Embryonic facial prominence (tissue), 1 donor: ENCODE results near the gene MGAT5.
"Not testable (repeated sequence)": the region's sequence is repeated elsewhere in the genome, so short reads cannot be mapped to it uniquely, and the experiment has no call there.

Source experiments
- DNase-seq: peaks from one replicate; pipeline ENCODE4 v3.0.0-alpha.2; 2016; ENCODE audit errors: extremely low spot score

The MGAT5 gene

DNA sequence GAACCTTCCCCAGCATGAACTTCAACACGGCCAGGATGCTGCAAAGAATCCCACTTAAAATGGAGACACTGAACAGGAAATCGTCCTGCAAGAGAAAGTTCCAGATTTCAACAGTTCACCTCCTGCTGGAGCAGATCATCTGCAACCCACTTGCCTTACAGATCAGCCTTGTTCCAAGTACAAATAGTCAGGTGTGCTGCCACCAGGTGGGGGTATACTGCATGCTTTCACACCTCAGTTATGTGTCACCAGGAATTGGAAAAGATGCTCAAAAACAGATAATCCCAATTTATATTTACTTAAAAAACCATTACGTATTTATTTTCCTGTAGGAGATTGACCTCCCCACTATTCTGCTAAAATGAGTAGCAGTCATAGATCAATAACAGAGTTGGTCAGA lies 212.3 kb downstream of the MGAT5 start:
- no peak for DNase-seq

- no peak for DNase-seq
These were observed 214.3 kb downstream of the MGAT5 start for GRCh38 chr2:134468164-134468563.

- DNase-seq, result no peak
These were observed 214.9 kb downstream of the MGAT5 start for GRCh38 chr2:134468776-134469175.

DNA sequence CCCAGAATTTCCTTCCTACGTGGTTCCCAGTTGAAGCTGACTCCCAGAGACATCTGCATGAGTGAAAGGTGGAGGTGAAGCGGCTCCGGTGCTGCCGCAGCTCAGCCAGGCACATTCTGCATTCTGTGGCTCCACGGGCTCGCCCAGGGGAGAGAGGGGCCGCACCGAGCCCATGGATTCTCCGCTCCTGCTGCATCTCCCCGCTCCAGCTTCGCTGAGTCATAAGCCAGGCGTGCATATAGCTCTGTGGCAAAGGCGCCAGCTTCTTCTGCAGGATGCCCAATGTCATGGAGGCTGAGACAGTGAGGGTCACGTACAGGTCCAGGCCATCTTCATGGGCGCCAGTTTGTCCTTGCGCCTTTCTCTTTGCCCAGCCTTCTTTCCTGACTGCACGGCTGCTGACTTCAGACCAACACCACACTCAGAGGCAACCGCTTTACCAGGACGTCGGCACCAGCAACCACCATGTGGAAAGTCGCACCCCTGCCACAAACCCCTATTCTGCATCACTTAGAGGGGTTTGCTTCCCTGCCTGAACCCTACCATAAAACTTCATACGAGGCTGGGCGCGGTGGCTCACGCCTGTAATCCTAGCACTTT lies 215.7 kb downstream of the MGAT5 start:
- DNase-seq, result no peak

- DNase-seq, result no peak
These were observed 216.8 kb downstream of the MGAT5 start for GRCh38 chr2:134470561-134471168.

DNA sequence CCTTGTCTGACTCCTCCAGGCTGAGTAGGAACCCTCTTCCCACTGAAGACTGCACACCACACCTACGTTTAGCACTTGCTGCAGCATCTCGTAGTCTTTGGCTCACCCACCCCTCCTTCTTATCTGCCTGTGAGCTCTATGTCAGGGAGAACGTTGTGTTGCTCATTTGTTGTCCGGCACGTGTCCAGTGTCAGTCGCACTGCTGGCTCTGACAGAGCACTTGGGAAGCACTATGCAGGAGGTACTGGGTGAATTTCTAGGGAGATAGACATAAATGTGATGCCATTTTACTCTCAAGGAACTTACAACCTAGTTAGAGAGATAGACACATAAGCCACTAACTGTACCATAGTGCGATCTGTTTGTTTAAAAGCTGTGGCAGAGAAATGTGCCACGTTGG lies 223.1 kb downstream of the MGAT5 start:
- DNase-seq, result not testable (repeated sequence)

DNA sequence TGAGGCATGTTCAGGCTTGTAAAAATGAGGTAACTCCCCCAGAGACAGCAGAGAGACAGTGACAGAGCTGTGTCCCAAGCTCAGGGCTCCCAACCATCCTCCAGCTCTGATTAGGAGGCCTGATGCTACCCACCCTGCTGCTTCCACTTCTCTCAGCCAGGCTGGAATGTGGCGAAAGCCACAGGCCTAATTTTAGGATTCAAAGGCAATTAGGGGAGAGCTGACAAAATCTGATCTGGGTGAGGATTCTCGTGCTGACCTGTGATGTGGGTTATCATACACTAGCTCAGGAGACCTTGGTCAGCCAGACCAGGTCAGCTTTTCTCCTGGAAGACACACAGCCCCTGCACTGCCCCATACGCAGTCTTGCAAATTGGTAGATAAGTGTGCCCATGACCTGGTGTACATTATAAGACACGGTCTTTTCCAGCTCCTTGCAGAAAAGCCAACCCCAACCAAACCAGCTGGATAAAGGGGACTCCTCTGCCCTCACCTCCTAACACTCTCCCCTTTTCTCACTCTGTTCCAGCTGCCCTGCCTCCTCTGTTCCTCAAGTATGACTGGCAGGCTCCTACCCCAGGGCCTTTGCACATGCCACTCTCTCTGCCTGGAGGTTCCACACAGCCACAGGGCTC lies 225.9 kb downstream of the MGAT5 start:
- no peak for DNase-seq

- DNase-seq, result no peak
These were observed 228.4 kb downstream of the MGAT5 start for GRCh38 chr2:134482131-134482723.

GRCh38 chr2:134482766-134483340 lies 229.0 kb downstream of the MGAT5 start:
- DNase-seq, result no peak

DNA sequence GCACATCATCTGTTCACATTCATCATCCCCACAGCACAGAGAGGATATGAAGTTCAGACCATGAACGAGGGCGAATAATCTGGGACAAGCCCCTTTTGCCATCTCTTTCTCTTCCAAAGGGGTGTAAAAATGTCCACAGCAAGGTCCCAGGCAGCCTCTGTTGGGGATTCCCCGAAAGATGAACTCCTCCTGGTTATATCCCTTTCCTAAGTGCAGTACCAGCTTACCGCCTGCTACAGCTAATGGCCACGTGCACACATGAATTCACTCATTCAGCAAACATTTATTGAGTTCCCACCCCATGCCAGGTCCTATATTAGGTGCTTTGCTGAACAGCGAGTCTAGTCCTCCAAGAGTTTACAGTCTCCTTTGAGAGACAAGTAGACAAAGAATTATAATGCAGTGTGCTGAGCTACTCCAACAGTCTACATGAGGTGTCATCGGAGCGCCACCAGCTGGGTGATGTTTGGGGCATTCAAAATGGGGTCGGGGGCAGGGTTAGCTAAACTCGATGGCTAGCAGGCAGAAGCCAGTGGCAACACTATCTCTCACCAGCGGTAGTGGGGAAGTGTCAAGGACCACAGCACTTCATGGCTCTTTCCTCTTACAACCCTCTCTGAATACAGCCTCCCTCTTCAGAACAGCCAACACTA lies 236.0 kb downstream of the MGAT5 start:
- no peak for DNase-seq

DNA sequence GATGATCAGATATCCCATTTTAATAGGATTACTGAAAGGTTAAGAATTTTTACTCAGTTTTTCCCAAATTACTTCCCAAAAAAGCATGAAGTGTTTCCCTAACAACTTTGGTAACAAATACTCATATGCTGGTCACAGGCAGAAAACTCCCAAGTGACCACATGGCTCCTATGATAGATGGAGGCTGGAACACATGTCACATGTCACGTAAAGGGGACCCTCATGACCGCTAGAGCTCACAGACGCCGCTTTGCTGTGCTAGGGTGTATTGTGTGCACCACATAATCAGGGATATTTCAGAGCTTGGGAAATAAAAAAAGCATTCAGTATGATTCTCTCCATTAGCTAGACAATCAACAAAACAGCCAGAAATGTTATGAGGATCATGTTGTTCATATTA lies 236.7 kb downstream of the MGAT5 start:
- no peak for DNase-seq

- DNase-seq, result no peak
These were observed 237.2 kb downstream of the MGAT5 start for GRCh38 chr2:134491022-134491421.

DNA sequence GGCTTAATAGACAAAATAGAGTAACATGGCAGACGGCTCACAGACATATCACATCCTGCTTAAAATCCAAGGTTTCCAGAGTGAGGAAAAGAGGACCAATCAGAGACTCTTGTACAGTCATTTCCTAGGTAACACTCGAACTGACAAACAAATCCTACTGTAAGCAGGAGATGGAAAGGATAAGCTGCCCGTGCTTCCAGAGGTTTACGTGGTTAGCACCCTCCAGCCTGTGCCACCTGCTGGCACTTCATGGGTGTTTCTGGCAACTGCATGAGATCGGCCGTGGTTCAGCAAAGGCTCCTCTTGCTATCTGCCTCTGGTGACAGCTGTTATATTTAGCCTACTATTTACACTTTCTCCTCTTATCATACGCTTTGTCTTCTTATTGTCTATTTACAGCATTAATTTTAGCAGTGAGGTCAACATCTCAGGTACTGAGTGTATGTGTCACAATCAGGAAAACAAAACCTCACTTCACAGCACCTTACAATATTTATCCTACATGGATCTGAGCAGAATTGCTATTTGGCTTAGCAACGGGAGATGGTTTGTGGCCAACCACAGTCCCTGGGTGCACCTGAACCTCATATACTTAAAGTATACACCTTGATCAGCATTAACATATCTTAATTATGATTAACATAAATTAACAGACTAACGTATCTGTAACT lies 238.0 kb downstream of the MGAT5 start:
- no peak for DNase-seq

DNA sequence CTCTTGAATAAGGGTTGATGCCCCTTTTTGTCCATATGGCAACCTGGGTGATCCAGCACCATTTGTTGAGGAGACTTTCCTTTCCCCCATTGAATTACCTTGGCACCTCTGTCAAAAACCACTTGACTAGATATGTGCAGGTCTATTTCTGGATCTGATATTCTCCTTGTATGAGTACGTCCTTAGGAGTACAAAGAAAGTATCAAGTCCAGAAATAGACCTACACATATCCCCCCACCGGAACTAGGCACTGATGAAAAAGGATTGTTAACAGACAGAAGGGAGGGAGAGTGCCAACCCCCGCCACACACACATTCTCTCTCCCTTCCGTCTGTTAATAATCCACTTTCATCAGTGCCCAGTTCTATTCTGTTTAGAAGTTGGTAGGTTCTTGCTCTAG lies 239.9 kb downstream of the MGAT5 start:
- DNase-seq, result no peak

DNA sequence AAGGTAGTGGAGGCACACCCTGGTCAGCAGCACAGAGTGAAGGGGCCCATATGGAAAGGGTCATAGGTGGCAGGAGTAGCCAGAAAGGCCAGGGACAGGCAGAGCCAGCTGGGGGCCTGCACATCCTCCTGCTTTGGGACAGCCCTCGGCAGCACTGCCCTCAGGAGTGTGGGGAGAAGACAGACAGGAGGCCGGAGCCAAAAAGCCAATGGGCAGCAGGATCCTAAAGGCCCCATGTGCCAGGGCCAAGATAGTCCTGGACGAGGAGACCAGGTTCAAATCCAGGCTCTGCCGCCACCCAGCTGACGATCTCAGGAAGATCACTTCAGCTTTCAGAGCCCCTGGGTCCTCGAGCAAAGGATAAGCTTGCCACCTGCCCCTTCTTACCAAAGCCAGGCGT lies 244.8 kb downstream of the MGAT5 start:
- DNase-seq, result no peak

DNA sequence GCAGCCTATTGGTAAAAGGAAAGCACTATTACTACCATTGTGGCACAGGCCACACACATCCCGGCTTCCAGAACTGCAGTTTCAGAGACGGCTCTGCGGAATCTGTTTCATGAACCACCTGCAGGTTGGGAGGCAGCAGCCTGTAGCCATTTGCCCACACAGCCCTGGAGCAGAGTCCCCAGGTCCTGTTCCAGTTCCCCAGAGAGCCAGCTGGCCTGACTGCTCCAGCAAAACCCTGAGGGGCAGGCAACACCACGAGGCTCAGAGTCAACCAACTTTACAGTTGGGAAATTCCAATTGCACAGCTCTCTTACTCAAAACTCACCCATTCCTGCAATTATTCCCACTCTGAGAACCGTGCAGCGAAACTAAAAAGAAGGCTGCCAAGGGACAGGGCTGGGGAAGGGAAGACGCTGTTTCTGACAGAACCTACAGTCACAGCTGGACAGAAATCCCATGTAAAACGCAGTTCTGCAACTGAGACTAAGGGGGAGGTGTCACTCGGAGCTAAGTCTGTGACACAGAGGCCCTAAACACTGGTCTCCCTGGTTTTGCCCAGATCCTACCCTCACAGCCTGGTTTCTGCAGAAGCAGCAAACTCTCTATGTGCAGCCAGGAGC lies 245.5 kb downstream of the MGAT5 start:
- no peak for DNase-seq

DNA sequence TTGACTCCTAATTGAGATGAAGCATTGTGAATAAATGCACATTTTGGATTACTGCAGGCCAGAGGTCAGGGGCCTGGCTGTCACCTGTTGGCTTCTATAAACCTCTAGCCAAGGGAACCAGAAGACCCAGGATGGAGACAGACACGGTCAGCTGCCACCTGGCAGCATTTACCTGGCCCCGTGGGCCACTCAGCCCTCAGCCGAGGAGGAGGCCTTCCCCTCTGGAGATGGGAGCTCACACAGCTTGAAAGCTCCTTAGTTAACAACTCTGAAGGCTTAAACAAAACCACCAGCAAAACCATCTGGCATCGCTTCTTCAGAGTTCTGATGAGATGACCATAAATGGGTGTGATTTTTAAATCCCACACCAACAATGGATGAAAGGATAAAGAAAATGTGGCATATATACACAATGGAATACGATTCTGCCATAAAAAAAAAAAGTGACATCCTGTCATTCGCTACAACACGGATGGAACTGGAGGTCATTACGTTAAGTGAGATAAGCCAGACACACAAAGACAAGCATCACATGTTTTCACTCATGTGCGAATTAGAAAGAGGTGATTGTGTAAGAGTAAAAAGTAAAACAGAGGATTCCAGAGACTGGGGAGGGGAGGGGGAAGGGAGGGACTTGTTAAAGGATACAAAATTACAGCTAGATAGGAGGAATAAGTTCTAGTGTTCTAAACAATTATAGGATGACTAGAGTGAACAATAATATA lies 246.5 kb downstream of the MGAT5 start:
- DNase-seq, result no peak

- no peak for DNase-seq
These were observed 247.7 kb downstream of the MGAT5 start for GRCh38 chr2:134501476-134502091.

- no peak for DNase-seq
These were observed 248.2 kb downstream of the MGAT5 start for GRCh38 chr2:134502104-134502503.
